Measurements from ENCODE around the gene COPS7B.

COPS7B gene

DNA sequence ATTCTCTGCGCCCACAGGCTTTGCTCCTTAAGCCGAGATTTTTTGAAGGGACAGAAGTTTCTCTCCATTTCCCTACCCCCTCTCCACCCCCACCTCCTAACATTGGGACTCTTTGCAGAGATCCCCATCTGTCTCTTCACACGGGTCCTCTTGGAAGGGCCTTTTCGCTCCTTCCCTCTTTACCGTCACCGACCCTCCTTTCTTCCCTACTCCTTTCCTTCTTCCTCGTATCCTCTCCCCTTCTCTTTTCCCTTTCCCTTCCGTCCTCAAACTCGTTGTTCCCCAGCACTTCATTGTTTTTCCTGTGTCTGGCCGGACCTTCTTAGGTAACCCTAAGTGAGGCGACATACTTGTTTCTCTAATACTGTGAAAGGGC is 660 bp downstream of the COPS7B start:
- no peak for DNase-seq

DNA sequence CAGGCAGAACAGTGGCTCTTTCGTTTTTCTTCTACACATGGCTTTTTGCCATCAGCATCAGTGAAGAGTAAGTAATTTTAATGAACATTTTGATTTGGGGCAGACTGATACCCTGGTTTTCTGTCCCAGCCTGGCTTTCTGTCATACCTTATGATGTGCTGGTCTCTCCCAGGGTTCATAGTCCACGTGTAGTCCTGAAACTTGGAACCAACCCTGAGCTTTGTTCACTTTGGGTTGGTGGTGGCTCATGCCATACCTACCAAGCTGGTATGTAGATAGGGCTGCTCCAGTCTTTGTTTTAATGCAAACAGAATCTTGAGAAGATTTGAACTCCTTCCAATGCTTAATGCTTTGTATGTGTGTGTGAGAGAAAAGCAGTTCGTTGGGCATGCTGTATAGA is 4.9 kb downstream of the COPS7B start:
- no peak for DNase-seq

DNA sequence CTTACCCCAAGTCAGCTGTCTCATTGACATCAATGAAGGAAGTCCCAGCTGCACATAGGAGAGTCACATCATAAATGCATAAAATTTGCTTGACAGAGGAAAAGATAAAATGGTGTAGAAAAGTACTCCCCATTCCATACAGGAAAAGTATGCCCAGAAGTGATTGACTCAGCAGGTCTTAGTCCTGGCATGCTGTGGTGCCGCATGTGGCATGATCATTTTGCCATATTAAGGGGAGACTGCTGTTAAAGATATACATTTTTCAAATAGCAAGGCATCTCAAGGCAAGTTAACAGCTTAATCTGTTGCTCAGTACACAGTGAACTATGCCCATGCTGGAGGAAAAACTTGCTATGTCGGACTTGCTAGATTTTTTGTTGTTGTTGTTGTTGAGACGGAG is 8.1 kb downstream of the COPS7B start:
- DNase-seq = no peak

DNA sequence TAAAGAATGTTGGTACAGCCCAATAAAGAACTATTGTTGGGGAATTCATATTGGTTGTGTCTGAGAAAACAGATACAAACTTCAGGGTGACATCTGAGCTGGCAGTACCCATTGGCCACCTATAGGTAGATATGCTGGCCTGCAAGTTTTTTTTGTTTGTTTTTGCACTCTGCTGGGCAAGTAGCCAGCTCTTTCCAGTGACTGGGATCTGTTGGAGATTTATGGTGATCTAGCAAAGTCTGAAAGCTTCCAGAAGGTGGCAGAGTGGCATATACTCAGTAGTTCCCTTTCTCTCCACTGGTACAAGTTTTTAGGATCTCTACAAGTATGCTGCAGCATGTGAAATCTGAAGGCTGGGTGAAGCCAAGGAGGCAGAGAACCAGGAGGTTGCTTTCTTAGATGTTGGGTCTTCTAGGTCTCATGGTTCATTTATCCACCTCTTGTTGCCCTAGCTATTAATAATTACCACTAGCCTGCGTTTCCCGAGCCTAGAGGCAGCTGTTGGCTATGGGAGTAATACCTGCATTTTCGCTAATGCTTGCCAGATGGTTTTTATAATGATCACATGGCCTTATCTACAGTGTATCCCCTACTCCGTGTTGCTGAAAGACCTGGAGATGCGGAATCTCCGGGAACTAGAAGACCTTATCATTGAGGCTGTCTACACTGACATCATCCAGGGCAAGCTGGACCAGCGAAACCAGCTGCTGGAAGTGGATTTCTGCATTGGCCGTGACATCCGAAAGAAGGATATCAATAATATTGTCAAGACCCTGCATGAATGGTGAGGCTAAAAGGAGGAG is 9.5 kb downstream of the COPS7B start:
- DNase-seq = no peak

DNA sequence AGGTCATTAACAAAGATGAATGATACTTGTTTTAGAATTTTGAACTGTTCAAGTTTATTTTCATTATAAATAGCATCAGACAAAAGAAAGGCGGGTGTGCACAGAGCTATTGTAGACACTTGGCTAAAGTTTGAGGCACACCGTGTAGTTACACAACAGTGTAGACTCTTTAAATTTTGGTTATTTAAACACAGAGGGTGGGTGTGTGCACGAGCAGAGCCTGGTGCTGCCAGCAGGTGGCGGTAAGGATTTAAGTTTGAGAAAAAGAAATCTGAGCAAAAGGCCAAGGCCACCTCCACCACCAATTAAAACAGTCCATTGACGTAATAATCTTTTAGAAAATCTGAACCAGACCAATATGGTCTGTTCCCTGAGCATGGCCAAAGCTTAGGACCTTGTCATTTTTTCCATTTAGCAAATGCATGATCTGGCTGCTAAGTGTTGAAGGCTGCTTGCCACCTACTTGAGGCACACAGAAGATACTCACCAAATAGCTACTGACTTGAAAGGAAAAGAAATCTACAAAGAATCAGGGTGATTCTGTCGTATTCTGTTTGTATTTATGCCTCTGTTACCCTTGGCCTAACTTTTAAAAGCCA is 14.3 kb downstream of the COPS7B start:
- peak; percentile 17 for DNase-seq

DNA sequence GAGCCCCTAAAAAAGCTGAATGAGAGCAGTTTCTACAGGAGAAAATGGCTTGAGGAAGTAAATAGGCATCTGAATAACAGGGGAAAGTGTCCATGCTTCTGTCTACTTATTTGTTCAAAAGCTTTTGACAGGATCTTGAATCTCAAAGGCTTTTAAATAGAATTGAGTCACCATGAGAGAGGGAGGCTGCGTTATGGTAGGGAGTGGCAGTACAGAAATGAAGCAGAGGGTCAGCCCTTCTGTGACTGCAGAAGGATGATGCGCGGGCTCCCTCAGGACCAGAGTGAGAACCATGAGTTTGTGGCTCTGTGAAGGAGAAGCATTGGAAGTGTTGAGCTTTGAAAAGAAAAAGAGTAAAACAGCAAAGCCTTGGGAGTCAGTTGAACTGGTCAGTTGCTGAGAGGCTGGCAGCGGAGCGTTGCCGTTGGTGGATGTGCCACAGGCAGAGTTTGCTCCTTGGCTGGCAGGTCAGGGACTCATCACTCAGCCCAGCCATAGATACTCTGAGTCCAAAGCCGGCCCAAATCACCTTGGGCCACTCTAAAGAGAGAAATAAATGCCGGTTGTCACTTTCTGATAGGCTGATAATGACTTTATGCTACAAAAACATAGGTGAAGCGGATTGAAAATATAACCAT is 17.4 kb downstream of the COPS7B start:
- no peak for DNase-seq

DNA sequence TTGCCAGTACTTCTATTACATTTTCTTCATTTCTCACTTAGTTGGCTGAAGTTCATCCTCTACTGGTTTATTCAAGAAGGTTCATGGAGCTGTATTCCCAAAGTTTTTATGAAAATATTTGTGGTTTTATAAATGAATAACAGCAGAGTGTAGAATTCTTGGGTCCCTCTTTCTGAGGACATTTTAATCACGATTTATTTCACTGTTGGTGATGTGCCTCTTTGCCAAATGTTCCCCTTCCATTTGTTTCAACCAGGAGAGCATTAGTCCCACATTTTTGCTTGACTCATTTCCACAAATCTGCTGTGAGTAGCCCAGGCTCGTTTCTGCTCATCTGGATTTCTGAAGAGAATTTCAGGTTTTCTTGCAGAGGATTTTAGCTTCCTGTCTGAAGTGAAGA is 20.8 kb downstream of the COPS7B start:
- DNase-seq = no peak

DNA sequence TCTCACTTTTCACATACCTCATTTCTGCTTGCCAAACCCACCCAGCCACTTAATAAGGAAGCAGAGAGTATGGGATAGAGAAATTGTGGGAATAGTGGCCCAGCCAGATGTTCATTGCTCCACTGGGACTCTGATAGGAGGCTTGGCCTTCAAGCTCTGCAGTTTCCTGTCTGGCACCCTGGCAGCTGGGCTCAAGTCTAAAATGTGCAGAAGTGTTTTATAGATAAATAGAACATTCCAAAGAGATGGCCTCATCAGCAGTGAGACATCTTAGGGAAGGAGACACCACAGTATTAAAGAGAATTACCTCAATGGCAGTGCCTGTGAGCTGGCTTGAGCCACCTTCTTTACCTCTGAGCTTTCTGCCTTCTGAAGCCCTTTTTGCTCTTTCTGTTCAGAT is 24.7 kb downstream of the COPS7B start:
- no peak for DNase-seq

DNA sequence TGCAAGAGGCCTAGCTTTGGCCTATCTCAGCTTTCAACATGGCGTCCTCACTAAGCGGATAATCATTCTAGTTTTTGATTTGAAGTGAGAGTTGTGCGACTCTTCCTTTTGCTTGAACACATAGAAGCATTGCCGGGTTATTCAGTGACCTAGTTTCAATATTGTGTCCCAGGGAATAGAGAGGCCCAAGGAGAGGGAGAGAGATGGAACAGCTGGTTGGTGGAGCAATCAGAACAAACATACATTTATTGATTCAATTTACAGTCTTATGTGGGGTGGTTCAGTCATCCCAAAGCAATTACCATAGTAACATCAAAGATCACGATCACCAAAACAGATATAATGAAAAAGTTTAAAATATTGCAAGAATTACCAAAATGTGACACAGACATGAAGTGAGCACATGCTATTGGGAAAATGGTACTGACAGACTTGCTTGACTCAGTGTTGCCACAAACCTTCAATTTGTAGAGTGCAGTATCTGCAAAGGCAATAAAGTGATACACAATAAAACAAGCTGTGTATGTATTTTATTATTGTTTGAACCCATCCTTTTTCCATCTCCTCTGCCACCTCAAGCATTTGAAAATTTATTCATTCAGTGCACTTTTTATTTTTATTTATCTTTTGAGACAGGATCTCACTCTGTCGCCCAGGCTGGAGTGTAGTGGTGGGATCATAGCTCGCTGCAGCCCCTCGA is 30.2 kb downstream of the COPS7B start:
- no peak for DNase-seq

DNA sequence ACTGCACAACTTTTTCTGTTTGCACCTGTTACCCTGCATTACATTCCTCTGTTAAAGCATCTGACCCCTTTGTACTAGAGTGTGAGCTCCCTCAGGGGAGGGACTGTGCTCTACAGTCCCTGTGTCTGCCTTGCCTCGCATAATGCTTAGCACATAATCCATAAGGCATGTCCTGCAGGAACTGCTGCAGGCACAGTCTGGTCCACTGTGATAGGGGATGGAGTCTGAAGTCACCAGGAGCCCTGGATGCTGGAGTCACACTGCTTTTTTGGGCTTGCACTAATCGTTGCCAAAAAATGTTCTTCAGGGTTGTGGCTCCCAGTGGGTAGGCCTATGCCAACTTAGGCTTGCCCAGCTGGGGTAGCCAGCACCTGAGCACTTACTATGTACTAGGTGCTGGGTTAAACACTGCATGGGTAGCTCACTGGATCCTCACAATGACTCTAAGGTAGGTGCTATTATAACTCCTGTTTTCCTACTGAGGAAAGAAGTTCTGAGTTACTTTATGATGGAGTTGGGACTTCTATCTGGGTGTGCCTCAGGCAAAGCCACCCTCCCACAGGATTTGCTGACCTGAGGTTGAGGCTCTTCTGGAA is 33.3 kb downstream of the COPS7B start:
- no peak for DNase-seq

DNA sequence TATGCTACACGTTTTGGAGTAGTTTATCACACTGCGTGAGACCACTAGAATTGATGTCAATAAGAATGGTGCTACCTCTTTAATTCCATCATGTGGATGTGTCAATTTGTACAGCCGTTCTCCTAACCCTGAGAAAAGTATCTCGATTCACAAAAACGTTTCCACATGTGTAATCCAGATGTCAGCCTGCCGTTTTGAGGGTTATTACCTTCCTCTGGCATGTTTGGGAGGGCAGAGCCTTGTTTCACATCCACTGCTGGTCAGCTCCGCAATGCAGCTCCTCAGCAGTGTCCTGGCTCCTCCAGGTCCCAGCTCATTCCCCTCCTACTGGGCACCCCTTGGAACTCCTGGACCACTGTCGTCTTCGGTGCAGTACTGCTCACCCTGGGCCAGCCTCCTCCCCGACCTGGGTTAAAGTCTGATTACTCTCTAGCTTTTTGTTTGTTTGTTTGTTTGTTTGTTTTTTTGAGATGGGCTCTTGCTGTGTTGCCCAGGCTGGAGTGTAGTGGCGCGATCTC is 34.6 kb downstream of the COPS7B start:
- DNase-seq = no peak

DNA sequence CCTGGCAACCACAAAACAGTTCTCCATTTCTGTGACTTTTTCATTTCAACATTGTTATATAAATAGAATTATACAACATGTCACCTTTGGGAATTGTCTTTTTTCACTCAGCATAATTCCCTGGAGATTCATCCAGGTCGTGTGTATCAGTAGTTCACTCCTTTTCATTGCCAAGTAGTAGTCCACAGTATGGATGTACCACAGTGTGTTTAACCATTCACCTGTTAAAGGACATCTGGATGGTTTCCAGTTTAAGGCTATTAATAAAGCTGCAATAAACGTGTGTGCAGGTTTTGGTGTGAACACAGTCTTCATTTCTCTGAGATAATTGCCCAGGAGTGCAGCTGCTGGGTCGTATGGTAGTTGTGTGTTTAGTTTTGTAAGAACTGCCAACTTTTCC is 35.7 kb downstream of the COPS7B start:
- no peak for DNase-seq

DNA sequence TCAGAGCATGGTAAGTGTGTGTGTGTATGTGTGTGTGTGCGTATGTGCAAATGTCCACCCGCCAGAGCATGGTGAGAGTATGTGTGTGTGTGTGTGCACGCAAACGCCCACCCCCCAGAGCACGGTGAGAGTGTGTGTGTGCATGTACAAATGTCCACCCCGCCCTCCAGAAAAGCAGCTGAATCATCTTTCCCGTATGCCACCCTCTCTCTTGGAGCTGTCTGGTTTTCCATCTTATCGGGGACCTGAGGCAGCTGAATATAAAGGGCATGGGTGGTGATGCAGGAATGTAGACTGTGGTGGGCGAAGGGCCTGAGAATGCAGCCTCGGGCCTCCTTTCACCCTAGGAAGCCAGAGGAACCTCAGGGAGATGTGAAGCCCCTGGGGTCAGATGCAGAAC is 66.9 kb downstream of the COPS7B start:
- DNase-seq = no peak

DNA sequence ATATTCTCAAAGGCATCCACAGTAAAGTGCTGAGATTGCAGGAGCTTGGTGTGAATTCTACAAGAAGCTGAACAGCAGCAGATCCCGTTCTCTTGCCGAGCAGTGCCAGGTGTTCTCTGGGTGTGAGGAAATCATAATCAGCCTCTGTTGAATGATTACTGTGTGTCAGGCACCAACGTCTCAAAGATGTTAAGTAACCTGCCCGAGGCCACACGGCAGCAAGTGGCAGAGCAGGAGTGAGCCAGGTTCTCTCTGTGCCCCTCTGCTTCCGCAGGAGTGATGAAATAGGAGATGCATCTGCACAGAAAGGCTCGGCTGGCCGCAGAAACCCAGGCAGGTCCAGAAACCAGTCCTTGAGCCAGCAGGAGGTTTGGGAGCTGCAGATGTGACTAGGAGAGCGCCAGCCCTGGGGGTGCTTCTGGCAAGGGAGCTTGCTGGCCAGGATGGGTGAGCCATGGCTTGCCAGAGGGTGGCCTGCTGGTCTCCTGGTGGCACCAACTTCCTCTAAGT is 68.4 kb downstream of the COPS7B start:
- no peak for DNase-seq

DNA sequence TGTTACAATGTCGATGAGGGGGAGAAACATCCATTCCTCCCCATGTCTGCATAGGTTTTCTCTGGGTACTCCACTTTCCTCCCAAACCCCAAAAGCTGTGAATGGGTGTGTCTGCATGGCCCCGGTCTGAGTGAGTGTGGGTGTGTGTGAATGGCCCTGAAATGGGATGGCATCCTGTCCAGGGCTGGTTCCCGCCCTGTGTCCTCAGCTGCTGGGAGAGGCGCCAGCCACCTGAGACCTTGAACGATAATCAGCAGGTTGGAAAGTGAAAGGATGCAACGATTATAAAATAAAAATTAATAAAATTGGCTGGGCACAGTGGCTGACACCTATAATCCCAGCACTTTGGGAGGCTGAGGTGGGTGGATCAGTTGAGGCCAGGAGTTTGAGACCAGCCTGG is 70.7 kb downstream of the COPS7B start:
- no peak for DNase-seq

Data from activated gamma-delta T cell treated with Interleukin-2 at 50 U/mL for 16 hours (primary cell).